ENCODE results near the gene TMEM218.
A peak's percentile ranks its signal among the peaks of the same experiment; 100 is the strongest.

The TMEM218 gene

DNA sequence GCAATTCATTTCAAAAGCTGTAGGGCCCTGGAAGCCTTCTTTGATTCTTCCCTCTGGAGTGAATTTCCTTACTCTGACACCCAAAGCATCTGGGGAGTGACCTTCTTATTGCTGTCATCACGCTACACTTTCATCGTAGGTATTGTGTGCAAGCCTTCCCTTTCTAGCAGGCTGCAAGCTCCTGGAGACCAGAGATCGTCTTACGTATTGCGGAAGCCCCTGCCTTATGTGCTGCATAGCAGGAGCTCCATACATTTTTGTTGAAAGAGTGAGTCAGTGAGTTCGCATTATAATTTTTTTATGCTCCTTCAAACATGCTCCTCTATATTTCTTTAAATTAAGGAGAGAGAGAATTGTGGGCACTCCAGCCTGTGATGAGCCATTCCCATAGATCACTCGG, 21.2 kb upstream of the TMEM218 start:
- TF ChIP-seq, protein P1, sequence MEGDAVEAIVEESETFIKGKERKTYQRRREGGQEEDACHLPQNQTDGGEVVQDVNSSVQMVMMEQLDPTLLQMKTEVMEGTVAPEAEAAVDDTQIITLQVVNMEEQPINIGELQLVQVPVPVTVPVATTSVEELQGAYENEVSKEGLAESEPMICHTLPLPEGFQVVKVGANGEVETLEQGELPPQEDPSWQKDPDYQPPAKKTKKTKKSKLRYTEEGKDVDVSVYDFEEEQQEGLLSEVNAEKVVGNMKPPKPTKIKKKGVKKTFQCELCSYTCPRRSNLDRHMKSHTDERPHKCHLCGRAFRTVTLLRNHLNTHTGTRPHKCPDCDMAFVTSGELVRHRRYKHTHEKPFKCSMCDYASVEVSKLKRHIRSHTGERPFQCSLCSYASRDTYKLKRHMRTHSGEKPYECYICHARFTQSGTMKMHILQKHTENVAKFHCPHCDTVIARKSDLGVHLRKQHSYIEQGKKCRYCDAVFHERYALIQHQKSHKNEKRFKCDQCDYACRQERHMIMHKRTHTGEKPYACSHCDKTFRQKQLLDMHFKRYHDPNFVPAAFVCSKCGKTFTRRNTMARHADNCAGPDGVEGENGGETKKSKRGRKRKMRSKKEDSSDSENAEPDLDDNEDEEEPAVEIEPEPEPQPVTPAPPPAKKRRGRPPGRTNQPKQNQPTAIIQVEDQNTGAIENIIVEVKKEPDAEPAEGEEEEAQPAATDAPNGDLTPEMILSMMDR (IDR thresholded peaks at IDR 0.05; ENCODE audit: low read depth, low read length, missing control alignments), result no peak
- H3K4me3 ChIP-seq (replicated peaks; ENCODE audit: low read depth, low read length), result no peak overlapping the region
- DNase-seq (ENCODE audit: extremely low read depth, low read depth), result no peak

DNA sequence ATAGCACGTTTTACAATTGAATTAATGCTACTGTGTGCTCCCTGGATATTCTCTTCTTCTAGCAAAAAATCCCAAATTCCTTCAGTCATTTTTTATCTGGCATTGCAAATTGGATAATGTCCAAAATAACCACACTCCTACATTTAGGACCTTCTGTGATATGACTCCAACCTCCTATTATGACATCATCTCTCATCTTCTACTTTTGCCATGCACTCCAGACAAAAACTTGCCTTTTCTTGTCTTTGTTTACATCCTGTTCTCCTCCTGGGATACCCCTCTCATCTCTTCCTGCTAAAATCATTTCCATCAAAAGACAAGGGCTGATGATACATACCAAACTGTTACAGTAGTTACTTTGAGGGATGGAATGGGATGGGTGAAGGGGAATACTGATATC, 20.6 kb upstream of the TMEM218 start:
- DNase-seq (ENCODE audit: extremely low read depth, low read depth), result no peak
- TF ChIP-seq, protein P1 (IDR thresholded peaks at IDR 0.05; ENCODE audit: low read depth, low read length, missing control alignments), result no peak
- no peak overlapping the region for H3K4me3 ChIP-seq (replicated peaks; ENCODE audit: low read depth, low read length)

DNA sequence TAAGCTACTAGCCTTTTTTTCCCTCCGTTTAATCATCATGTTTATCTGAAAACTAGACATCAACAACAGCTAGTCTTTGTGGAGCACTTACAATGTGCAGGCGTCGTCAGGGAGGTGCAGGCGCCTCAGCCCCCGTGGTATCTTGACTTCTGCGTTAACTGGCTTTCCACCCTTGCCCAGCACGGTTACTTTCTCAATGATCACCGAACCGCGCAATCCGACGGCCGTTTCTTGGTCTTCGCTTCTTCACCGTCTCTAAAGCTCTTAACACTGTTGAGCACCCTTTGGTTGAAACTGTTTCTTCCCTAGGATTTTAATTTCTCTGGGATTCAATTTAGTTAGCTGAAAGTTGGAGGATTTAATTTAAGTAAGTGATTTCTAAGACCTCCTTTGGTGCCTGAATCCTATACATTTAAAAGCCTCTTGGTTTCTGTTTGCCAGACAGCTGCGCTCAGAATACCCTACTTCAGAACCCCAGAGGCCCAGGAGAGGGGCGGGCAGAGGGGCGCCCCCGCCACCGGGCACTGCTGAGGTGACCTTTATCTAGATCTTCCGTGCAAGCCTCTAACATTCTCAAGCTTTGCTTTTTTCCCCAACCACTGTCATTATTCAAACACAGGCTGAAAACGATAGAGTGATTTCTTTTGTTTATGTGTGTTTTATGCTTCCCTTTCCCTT, 18.0 kb upstream of the TMEM218 start:
- DNase-seq (ENCODE audit: extremely low read depth, low read depth), result no peak
- TF ChIP-seq, protein P1 (IDR thresholded peaks at IDR 0.05; ENCODE audit: low read depth, low read length, missing control alignments), result no peak

DNA sequence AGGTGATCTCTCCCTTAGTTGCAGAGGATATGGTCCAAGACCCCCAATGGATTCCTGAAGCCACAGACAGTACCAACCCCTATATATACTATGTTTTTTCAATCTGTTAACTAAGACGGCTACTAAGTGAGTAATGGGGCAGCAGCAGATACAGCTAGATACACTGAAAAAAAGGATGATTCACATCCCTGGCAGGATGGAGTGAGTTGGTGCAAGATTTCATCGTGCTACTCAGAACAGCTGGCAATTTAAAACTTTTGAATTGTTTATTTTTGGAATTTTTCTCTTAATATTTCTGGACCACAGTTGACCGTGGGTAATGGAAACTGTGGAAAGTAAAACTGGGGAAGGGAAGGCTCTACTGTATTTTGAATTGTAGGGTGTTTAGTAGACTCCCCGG, 17.0 kb upstream of the TMEM218 start:
- DNase-seq (ENCODE audit: extremely low read depth, low read depth), result no peak
- TF ChIP-seq, protein P1 (IDR thresholded peaks at IDR 0.05; ENCODE audit: low read depth, low read length, missing control alignments), result no peak
- no peak overlapping the region for H3K4me3 ChIP-seq (replicated peaks; ENCODE audit: low read depth, low read length)

More for the DNA sequence above, 18.0 kb upstream of the TMEM218 start:
- no peak overlapping the region for H3K4me3 ChIP-seq (replicated peaks; ENCODE audit: low read depth, low read length)

DNA sequence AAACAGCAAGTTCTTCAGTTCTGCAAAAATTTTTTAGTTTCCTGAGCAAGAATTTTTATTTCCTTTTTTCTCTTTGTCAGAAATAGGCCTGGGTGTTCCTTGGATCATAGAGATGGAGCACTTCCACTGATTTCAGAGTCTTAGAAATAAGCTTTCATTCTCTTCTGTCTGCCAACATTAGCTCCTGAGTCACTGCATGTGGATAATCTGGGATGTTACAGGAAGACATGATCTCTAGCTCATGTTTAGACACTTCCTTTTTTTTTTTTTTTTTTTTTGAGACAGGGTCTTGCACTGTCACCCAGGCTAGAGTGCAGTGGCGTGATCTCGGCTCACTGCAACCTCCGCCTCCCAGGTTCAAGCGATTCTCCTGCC, 13.2 kb upstream of the TMEM218 start:
- no peak for DNase-seq (ENCODE audit: extremely low read depth, low read depth)
- no peak overlapping the region for H3K4me3 ChIP-seq (replicated peaks; ENCODE audit: low read depth, low read length)
- TF ChIP-seq, protein P1 (IDR thresholded peaks at IDR 0.05; ENCODE audit: low read depth, low read length, missing control alignments), result no peak

DNA sequence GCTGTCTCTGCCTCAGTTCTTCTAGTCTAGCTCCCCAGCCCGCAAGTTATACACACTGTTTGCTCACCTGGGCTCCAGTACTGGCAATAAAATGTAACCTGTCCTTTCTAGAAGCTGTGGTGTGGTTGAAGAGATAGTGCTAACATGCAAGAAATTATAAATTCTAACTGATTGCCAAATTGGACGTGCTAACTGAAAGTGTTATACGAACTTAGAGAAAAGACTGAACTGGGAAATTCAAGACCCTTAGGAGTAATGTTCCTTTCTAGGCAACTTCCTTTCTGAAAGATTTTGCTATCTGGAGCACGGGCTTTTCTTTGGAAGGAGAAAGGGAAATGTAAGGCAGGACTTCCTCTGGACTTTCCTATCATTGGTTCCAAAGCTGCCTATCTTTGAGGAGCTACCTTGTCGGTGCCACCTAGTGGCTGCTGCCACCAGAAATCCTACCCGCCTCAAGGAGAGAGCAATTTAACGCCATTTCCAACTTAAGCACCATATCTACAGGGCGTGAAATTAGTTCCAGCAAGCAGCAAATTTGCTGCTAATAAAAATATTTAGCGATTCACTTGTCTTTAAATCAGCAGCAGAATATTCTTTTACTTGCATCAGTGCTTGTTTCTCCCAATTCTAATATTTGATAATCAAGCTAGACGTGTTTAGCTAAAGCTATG, 12.7 kb upstream of the TMEM218 start:
- no peak overlapping the region for H3K4me3 ChIP-seq (replicated peaks; ENCODE audit: low read depth, low read length)
- TF ChIP-seq, protein P1 (IDR thresholded peaks at IDR 0.05; ENCODE audit: low read depth, low read length, missing control alignments), result peak; percentile 61
- DNase-seq (ENCODE audit: extremely low read depth, low read depth), result peak; percentile 27

Measured in HFF-Myc (cell line).